Epithelial cell of proximal tubule (primary cell): ENCODE results near the gene CBX2. TPM values are rescaled to one million over a fixed set of nuclear protein-coding genes. Genes with fewer than 3 reads are reported as not detected.

Experiments used
- DNase-seq: peaks from one replicate; pipeline ENCODE4 v3.0.0-alpha.2; 2011; ENCODE audit warnings: low read depth
- H3K4me3 ChIP-seq: 2 replicates; pipeline ENCODE4 v1.5.1; 2011; ENCODE audit warnings: low read depth, mild to moderate bottlenecking, low read length
- total RNA-seq: library from RNA; depleted of rRNA; stranded (reverse); fragments of >200 nt; gene quantifications from 2 replicates; pipeline ENCODE4 v1.2.3, GENCODE V29; 2015
- TF ChIP-seq, protein P1 (sequence below): conservative IDR thresholded peaks from 2 replicates; pipeline ENCODE4 v1.5.1; 2012; ENCODE audit warnings: low read depth, mild to moderate bottlenecking, low read length

CBX2 gene
- total RNA-seq, result 7.6 and 11.1 TPM in 2 replicates

DNA sequence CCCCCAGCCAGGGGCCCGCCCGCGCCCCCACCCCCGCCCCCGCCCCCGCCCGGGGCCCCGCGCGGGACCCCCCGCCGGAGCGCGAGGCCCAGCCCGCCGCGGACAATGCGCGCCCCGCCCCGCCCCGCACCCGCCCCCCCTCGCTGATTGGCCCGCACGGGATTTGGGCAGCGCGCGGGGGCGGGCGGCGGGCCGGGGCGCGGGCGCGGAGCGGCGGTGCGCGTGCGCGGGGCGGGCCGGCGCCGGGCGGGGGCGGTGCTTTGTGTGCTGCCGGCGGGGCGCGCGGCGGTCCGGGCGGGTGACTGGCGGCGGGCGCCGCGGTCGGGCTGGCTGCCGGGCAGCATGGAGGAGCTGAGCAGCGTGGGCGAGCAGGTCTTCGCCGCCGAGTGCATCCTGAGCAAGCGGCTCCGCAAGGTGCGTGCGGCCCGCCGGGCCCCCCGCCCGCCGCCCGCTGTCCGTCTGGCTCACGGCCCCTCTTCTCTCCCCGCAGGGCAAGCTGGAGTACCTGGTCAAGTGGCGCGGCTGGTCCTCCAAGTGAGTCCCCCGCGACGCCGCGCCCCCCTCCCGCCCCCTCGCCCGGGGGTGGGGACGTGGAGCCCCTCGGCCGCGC, at the start of gene CBX2:
TSS of gene CBX2 (plus strand) at position 255 of the 610 bp plus-strand sequence. CDS start at position 343, 88 bp downstream.
- no peak for DNase-seq
- TF ChIP-seq, protein P1, sequence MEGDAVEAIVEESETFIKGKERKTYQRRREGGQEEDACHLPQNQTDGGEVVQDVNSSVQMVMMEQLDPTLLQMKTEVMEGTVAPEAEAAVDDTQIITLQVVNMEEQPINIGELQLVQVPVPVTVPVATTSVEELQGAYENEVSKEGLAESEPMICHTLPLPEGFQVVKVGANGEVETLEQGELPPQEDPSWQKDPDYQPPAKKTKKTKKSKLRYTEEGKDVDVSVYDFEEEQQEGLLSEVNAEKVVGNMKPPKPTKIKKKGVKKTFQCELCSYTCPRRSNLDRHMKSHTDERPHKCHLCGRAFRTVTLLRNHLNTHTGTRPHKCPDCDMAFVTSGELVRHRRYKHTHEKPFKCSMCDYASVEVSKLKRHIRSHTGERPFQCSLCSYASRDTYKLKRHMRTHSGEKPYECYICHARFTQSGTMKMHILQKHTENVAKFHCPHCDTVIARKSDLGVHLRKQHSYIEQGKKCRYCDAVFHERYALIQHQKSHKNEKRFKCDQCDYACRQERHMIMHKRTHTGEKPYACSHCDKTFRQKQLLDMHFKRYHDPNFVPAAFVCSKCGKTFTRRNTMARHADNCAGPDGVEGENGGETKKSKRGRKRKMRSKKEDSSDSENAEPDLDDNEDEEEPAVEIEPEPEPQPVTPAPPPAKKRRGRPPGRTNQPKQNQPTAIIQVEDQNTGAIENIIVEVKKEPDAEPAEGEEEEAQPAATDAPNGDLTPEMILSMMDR, result no peak
- H3K4me3 ChIP-seq, result peak within 1 kb of the TSS; percentile 56

DNA sequence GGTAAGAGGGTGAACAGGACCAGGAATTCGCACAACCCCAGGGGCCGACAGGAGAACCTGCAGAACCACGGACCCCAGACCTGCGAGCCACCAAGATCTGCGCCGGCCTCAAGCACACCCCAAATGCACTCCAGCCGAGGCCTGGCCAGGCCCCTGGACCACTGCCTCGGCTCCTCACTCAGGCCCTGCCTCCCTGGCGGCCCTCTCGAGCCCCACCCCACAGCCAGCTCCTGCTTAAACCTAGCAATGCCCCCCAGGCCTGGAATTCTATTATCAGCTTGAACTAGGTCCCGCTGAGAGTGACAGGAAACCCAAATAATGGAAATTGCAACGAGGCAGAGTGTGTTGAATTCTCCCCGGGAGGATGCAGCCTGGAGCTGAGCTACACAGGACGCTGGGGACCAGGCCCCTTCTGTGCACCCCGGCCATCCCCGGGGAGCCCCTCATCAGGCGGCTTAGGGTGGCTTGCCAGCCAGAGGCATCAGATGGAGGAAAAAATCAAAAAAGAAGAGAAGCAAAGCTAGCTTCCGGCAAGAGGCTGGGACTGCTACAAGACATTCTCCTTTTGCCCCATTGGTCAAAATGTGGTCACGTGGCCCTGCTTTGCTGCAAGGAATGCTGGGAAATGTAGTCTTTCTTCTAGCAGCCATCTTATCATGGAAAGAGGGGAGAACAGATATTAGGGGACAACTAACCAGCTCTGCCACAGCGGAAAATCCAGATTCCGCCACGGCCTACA, 49.6 kb upstream of the CBX2 start:
- peak; percentile 47 for DNase-seq
- TF ChIP-seq, protein P1, result no peak
- peak overlapping the region; percentile 40 for H3K4me3 ChIP-seq

DNA sequence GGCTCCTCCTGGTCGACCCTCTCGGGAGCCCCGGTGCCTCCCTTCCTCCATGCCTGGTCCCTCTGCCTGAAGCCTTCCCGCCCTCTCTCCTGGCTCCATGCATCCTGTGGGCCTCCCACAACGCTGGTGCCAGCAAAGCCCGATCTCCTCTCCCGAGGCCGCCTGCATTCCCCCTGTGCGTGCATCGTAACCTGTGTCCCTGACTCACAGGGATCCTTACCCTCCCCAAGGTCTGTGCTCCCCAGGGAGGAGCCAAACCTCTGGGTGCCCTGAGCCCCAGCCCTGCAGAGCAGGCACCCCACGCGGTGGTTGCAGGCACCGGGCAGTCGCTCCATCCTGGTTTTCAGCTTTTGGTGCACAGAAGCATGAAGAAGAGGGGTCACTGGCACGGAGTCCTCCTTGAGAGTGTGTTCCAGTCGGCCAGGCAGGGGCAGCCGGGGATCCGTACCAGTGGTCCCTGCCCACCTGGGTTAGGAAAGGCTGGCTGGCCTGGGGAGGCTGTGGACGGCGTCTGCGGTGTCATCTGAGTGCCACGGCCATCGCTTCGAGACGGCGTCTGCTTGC, 49.0 kb upstream of the CBX2 start:
- no peak for DNase-seq
- TF ChIP-seq, protein P1, result no peak
- H3K4me3 ChIP-seq, result no peak overlapping the region

DNA sequence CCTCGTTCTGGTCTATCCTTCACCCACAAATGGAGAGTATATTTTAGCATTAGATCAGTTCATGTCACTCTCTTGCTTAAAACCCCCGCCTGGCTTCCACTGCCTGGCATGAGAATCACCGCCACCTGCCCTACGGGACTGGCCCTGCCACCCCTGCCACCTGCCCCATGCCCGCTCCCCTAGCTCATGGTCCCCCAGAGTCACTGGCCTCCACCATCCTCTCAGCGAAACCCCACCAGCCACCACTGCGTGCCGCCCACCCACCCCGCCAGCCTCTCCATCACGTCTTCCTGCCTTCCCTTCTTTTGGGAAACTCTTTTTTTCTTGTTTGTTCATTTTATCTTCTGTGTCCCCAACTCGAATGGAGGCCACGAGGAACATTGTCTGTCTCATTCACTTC, 48.2 kb upstream of the CBX2 start:
- no peak for DNase-seq
- TF ChIP-seq, protein P1, result no peak
- H3K4me3 ChIP-seq, result no peak overlapping the region

DNA sequence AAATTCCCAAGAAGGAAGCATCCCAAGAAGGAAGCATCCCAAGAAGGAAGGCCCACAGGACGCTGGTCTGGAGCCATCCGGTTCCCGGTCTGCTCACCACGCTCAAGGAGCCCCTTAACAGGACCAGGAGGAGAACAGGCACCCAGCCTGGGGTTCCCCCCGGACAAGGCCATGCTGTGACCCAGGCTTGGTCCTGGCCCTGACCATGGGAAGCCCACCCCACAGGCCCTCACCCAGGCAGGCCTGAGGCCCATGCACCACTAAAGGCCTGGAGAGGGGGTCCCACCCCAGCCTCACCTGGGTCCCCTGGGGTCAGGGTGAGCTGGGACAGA, 47.5 kb upstream of the CBX2 start:
- DNase-seq, result no peak
- H3K4me3 ChIP-seq, result no peak overlapping the region
- TF ChIP-seq, protein P1, result no peak

DNA sequence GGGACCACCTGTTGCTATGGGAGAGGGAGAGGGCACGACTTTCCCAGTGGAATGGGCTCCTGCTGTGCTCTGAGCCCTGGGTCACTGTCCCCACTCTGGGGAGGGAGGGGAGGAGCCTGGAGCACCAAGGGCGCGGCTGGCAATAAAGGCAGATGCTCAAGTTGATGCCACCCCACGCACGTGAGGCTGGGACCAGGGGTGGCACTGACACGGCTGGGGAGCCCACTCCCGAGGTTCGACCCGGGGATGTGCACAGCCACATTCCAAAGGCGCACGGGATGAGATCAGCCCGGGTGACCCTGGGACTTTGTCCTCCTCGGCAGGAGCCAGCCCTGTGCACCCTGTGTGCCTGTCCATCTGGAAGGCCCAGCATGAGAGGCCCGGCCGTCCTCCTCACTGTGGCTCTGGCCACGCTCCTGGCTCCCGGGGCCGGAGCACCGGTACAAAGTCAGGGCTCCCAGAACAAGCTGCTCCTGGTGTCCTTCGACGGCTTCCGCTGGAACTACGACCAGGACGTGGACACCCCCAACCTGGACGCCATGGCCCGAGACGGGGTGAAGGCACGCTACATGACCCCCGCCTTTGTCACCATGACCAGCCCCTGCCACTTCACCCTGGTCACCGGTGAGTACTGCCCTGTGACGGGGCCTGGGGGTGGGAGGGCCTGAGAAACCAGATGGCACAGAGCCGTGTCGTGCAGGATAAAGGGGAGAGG, 47.0 kb upstream of the CBX2 start, which contains the start of gene ENPP7:
TSS of gene ENPP7 (plus strand) at position 175 of the 715 bp plus-strand sequence. CDS start at position 372, 197 bp downstream.
- TF ChIP-seq, protein P1, result no peak
- H3K4me3 ChIP-seq, result no peak within 1 kb of the TSS
- DNase-seq, result no peak
